PC-3 (cell line): ENCODE data around the gene ESPNL. TPM values are rescaled to one million over a fixed set of nuclear protein-coding genes. Genes with fewer than 3 reads are reported as not detected.

Experiments
- ATAC-seq: fragments of 200-7000 bp; cut with Tn5 transposase; 2 replicates; pipeline ENCODE4 v1.9.1; 2020; ENCODE audit warnings: mild to moderate bottlenecking, moderate library complexity
- BruUV-seq: library from RNA; stranded (reverse); fragments of 400-500 nt; replicated peaks from 2 replicates; lab custom pipeline; 2021; lab: Mats Ljungman, UMichigan
- CTCF ChIA-PET: fragments of 300-600 bp; sonication (Branson Sonifier 250); formaldehyde crosslinking; loops from one replicate; lab custom pipeline; 2022; ENCODE audit warnings: antibody characterized with exemption; lab: Charles Lee
- POLR2A ChIA-PET: fragments of 300-600 bp; sonication (Branson Sonifier 250); formaldehyde crosslinking; loops from one replicate; lab custom pipeline; 2022; ENCODE audit warnings: antibody characterized with exemption; ENCODE audit not compliant: unreplicated experiment; lab: Charles Lee
- DNase-seq: peaks from one replicate; pipeline ENCODE4 v3.0.0-alpha.2; 2015
- H2AFZ ChIP-seq: fragments of 300-600 bp; sonication (generic); 2 replicates; pipeline ENCODE4 v1.6.0; 2016; ENCODE audit warnings: antibody characterized with exemption, low read length
- H3F3A ChIP-seq: fragments of 300-600 bp; sonication (generic); one replicate; pipeline ENCODE4 v1.6.0; 2017; ENCODE audit warnings: antibody characterized with exemption, low read length, control low read depth, mild to moderate bottlenecking; ENCODE audit not compliant: unreplicated experiment
- H3K27ac ChIP-seq: fragments of 300-600 bp; sonication (generic); 2 replicates; pipeline ENCODE4 v1.5.1; 2016; ENCODE audit warnings: mild to moderate bottlenecking, low read length
- H3K27me3 ChIP-seq: fragments of 300-600 bp; sonication (generic); 2 replicates; pipeline ENCODE4 v1.6.1; 2016; ENCODE audit warnings: low read length, mixed read lengths
- H3K36me3 ChIP-seq: fragments of 300-600 bp; sonication (generic); 2 replicates; pipeline ENCODE4 v1.6.1; 2016; ENCODE audit warnings: low read depth, mixed run types, low read length, mixed read lengths
- H3K4me1 ChIP-seq: fragments of 300-600 bp; sonication (generic); 2 replicates; pipeline ENCODE4 v1.5.1; 2016; ENCODE audit warnings: low read length; ENCODE audit not compliant: insufficient read depth
- H3K4me2 ChIP-seq: fragments of 300-600 bp; sonication (generic); 2 replicates; pipeline ENCODE4 v1.6.0; 2016; ENCODE audit warnings: low read length
- H3K4me3 ChIP-seq: fragments of 300-600 bp; sonication (generic); 2 replicates; pipeline ENCODE4 v1.5.1; 2016; ENCODE audit warnings: mild to moderate bottlenecking, low read length, mixed read lengths
- H3K79me2 ChIP-seq: fragments of 300-600 bp; sonication (generic); 2 replicates; pipeline ENCODE4 v1.6.1; 2017; ENCODE audit warnings: low read length, mixed read lengths
- H3K9ac ChIP-seq: fragments of 300-600 bp; sonication (generic); 2 replicates; pipeline ENCODE4 v1.6.0; 2016; ENCODE audit warnings: mild to moderate bottlenecking, low read length
- H3K9me2 ChIP-seq: fragments of 300-600 bp; sonication (generic); replicated peaks from 2 replicates; pipeline ENCODE4 v1.6.1; 2016; ENCODE audit warnings: mixed run types, low read length, mixed read lengths
- H3K9me3 ChIP-seq: fragments of 300-600 bp; sonication (generic); 2 replicates; pipeline ENCODE4 v1.6.1; 2016; ENCODE audit warnings: low read length, mixed read lengths
- H4K20me1 ChIP-seq: fragments of 300-600 bp; sonication (generic); 2 replicates; pipeline ENCODE4 v1.6.1; 2016; ENCODE audit warnings: low read length, mixed read lengths
- EZH2 ChIP-seq: fragments of 300-600 bp; sonication (generic); IDR thresholded peaks from one replicate; pipeline ENCODE4 v1.6.1; 2017; ENCODE audit warnings: antibody characterized with exemption, mild to moderate bottlenecking, low read length; ENCODE audit not compliant: unreplicated experiment
- EZH2phosphoT487 ChIP-seq: fragments of 300-600 bp; sonication (generic); IDR thresholded peaks from 2 replicates; pipeline ENCODE4 v1.6.1; 2018; ENCODE audit warnings: mild to moderate bottlenecking, antibody characterized with exemption, low read length, borderline replicate concordance
- intact Hi-C: fragments of 100-400 bp; cut with micrococcal nuclease; formaldehyde crosslinking; loops from 2 replicates; pipeline ENCODE4 v1.9.0; 2023
- total RNA-seq: library from RNA; depleted of rRNA; stranded (reverse); fragments of >200 nt; gene quantifications from 2 replicates; pipeline ENCODE4 v1.2.3, GENCODE V29; 2014
- TF ChIP-seq, protein P1 (sequence below): fragments of 300-600 bp; sonication (generic); conservative IDR thresholded peaks from 2 replicates; pipeline ENCODE4 v1.5.1; 2017; ENCODE audit warnings: antibody characterized with exemption, low read depth, mild to moderate bottlenecking, low read length

The ESPNL gene
- total RNA-seq, 1 experiment from 2014 or later: not detected

DNA sequence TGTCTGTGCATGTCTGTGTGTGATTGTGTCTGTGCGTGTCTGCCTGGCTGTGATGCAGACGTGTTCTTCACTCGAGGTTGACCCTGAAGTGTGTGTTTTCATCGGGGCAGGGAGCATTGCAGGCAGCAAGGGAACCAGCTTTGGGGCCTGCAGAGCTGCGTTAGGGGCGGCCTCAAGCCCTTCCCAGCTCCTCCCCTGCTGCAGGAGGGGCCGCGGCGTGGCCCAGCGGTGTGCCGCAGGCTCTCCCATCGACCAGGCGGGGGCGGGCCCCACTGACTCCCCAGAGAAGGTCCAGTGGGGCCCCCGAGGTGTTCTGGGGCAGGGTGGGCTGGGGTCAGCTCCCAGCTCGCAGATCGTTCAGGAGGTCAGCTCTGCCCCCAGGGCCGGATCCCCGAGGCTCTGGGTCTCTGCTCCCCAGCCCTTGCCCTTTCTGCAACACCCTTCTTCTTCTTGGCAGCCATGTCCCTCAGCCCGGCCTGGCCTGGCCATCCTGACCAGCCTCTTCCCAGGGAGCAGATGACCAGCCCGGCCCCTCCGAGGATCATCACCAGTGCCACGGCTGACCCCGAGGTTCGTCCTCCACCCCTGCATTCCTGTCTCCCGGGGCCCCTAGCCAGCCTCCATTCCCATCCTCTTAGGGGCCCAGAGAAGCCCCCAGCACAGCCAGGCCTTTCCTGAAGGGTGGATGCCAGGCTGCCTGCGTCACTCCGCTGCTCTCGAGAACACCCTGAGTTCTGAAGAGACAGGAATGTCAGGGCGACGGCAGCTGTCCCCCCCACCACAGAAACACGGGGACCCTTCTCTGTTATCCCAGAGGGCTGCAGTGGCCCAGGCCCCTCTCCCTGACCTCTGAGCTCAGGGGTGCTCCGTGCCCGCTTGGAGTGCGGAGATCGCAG lies 27.3 kb downstream of the ESPNL start:
- Histone ChIP-seq H3K9me3 (no peaks in the 10 kb centered on the region), H4K20me1 (no peaks in the 10 kb centered on the region), H3K79me2 (no peaks in the 10 kb centered on the region), H3K4me3 (no peak overlapping the region), H2AFZ (no peak overlapping the region), H3K9ac (no peak overlapping the region), H3K27ac (no peak overlapping the region), H3K4me2 (no peak overlapping the region), H3K4me1 (no peaks in the 10 kb centered on the region), H3F3A (no peaks in the 10 kb centered on the region), H3K9me2 (no peaks in the 10 kb centered on the region), H3K27me3 (no peaks in the 10 kb centered on the region), H3K36me3 (no peaks in the 10 kb centered on the region)
- DNase-seq: no peak
- CTCF ChIA-PET: no interaction called here
- no TSS peak for BruUV-seq
- no peak for ATAC-seq
- TF ChIP-seq, protein P1, sequence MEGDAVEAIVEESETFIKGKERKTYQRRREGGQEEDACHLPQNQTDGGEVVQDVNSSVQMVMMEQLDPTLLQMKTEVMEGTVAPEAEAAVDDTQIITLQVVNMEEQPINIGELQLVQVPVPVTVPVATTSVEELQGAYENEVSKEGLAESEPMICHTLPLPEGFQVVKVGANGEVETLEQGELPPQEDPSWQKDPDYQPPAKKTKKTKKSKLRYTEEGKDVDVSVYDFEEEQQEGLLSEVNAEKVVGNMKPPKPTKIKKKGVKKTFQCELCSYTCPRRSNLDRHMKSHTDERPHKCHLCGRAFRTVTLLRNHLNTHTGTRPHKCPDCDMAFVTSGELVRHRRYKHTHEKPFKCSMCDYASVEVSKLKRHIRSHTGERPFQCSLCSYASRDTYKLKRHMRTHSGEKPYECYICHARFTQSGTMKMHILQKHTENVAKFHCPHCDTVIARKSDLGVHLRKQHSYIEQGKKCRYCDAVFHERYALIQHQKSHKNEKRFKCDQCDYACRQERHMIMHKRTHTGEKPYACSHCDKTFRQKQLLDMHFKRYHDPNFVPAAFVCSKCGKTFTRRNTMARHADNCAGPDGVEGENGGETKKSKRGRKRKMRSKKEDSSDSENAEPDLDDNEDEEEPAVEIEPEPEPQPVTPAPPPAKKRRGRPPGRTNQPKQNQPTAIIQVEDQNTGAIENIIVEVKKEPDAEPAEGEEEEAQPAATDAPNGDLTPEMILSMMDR: no peak
- no peak for TF ChIP-seq EZH2phosphoT487
- no peak for TF ChIP-seq EZH2
- intact Hi-C loops: no loop called here
- POLR2A ChIA-PET: no interaction called here

DNA sequence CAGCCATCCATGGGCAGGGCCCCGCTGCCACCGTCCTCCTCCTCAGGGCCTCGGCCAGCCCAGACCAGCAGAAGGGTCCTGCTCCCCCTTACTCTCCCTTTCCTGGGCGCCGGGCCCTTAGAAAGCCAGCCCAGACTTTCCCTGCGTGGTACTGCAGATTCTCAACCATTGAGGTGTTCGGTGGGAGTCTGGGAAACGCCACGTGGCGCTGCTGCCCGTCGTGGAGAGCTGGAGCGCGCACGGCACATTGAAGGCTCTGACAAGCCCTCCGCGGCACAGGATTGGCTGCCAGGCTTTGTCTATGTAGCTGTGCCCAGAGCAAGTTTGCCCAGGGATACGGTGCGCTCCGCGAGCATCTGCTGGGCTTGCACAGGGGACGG lies 27.9 kb downstream of the ESPNL start:
- no peaks in the 10 kb centered on the region for H3K4me1 ChIP-seq
- ATAC-seq: no peak
- intact Hi-C loops: no loop called here
- TF ChIP-seq EZH2: no peak
- TF ChIP-seq EZH2phosphoT487: no peak
- TF ChIP-seq, protein P1: no peak
- CTCF ChIA-PET: no interaction called here
- H3K79me2 ChIP-seq: no peaks in the 10 kb centered on the region
- H3F3A ChIP-seq: no peaks in the 10 kb centered on the region
- no peak overlapping the region for H3K4me3 ChIP-seq
- DNase-seq: no peak
- POLR2A ChIA-PET: no interaction called here
- no peak overlapping the region for H3K27ac ChIP-seq
- no peak overlapping the region for H2AFZ ChIP-seq
- no peaks in the 10 kb centered on the region for H3K9me3 ChIP-seq
- H4K20me1 ChIP-seq: no peaks in the 10 kb centered on the region
- no TSS peak for BruUV-seq
- no peak overlapping the region for H3K4me2 ChIP-seq
- no peaks in the 10 kb centered on the region for H3K9me2 ChIP-seq
- H3K36me3 ChIP-seq: no peaks in the 10 kb centered on the region
- H3K9ac ChIP-seq: no peak overlapping the region
- H3K27me3 ChIP-seq: no peaks in the 10 kb centered on the region

DNA sequence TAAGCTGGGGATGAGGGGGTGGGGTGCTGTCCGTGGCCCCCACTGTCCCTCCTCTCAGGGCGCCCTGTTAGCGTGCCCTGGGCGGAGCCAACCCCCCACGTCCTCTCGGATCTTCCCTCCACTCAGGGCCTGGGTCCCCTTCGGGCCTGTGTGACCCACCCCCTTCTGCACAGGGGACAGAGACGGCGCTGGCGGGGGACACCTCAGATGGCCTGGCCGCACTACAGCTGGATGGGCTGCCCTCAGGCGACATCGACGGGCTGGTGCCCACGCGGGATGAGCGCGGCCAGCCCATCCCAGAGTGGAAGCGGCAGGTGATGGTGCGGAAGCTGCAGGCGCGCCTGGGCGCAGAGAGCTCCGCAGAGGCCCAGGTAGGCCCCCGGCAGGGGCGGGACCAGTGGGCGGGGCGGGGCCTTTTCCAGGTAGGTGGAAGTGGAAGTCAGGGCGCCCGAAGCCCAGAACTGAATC lies 28.4 kb downstream of the ESPNL start:
- Histone ChIP-seq H3K4me2 (no peak overlapping the region), H3K9ac (no peak overlapping the region), H3K4me3 (no peak overlapping the region), H4K20me1 (no peaks in the 10 kb centered on the region), H3K27me3 (no peaks in the 10 kb centered on the region), H3K4me1 (no peaks in the 10 kb centered on the region), H3K9me3 (no peaks in the 10 kb centered on the region), H3K9me2 (no peaks in the 10 kb centered on the region), H3K36me3 (no peaks in the 10 kb centered on the region), H3K79me2 (no peaks in the 10 kb centered on the region), H3F3A (no peaks in the 10 kb centered on the region), H3K27ac (no peak overlapping the region), H2AFZ (no peak overlapping the region)
- no TSS peak for BruUV-seq
- ChIA-PET CTCF (no interaction called here), POLR2A (no interaction called here)
- TF ChIP-seq, protein P1: no peak
- TF ChIP-seq EZH2 (no peak), EZH2phosphoT487 (no peak)
- no peak for DNase-seq
- ATAC-seq: no peak
- intact Hi-C loops: no loop called here
